ENCODE data around the gene EEIG1. TPM values are rescaled to one million over a fixed set of nuclear protein-coding genes. Genes with fewer than 3 reads are reported as not detected.

The EEIG1 gene
- total and polyA plus RNA-seq, 2 donors (not counting 1 experiment from before 2014, with no cell fraction given), result 57.2 to 245 TPM

- no peak for TF ChIP-seq EZH2 (IDR thresholded peaks at IDR 0.05; ENCODE audit: borderline replicate concordance, insufficient read depth, low read depth, low read length, poor library complexity, severe bottlenecking)
- Mint-ChIP-seq H3K4me1 (peaks cover 78% of the 10 kb centered on the region), H3K9me3 (ENCODE audit: insufficient read depth) (no peaks in the 10 kb centered on the region), H3K27ac (peak overlapping the region; percentile 96), H3K27me3 (no peaks in the 10 kb centered on the region), H3K4me3 (peak overlapping the region; percentile 81)
- ATAC-seq (ENCODE audit: low read depth) (peak; percentile 4), DNase-seq (no peak)
- Histone ChIP-seq H3K79me2 (ENCODE audit: control insufficient read depth, insufficient read depth, low read length) (no peaks in the 10 kb centered on the region), H3K4me2 (replicated peaks; ENCODE audit: low read depth, low read length, poor library complexity, severe bottlenecking) (peak overlapping the region; percentile 50), H3K27ac (ENCODE audit: low read length in 2 of 2) (peak overlapping the region; percentile 88 to 100), H3K36me3 (replicated peaks in 1 of 2; ENCODE audit: control extremely low read depth in 1 of 2, control insufficient read depth in 1 of 2, extremely low read depth in 1 of 2, insufficient read depth in 2 of 2, low read length in 1 of 2) (no peaks in the 10 kb centered on the region), H4K20me1 (ENCODE audit: control insufficient read depth, insufficient read depth, low read length, poor library complexity, severe bottlenecking) (no peaks in the 10 kb centered on the region), H3K4me1 (ENCODE audit: control insufficient read depth in 2 of 2, insufficient read depth in 2 of 2, low read length in 2 of 2) (peaks cover 73 to 94% of the 10 kb centered on the region in 2 donors), H3K9ac (ENCODE audit: low read length) (peak overlapping the region; percentile 1), H3K9me3 (ENCODE audit: control extremely low read depth in 1 of 3, control insufficient read depth in 2 of 3, insufficient read depth in 1 of 3, low read length in 2 of 3) (no peaks in the 10 kb centered on the region), H2AFZ (ENCODE audit: insufficient read depth, low read depth, low read length, poor library complexity, severe bottlenecking) (peak overlapping the region; percentile 2), H3K4me3 (ENCODE audit: control extremely low read depth in 1 of 5, extremely low read depth in 1 of 5, insufficient read depth in 1 of 5, low read depth in 2 of 5, low read length in 4 of 5) (peak overlapping the region in 1 of 5 experiments; percentile 22), H3K27me3 (replicated peaks in 1 of 4; ENCODE audit: control extremely low read depth in 1 of 4, control insufficient read depth in 3 of 4, insufficient read depth in 4 of 4, low read length in 3 of 4) (no peaks in the 10 kb centered on the region)
- POLR2A ChIA-PET, result interaction anchor here (0.6 to 12.8 kb wide), 14 partner anchors 7 to 1862 kb away, joined by 3 to 212 read pairs (median 6); partner anchors contain the start of gene EEIG1
- CTCF ChIA-PET, result interaction anchor here (0.7 to 13.5 kb wide), 8 partner anchors 8 to 88 kb away, joined by 3 to 282 read pairs (median 28); partner anchors contain the start of gene EEIG1
- 55% methylated on average over 10 of the region's 11 CpGs for WGBS (ENCODE audit: insufficient coverage)
- intact Hi-C loops (cut with micrococcal nuclease), result loop anchor here (1.0 to 5.0 kb wide), 4 partner anchors 8 to 43 kb away; partner anchors contain the start of genes NAIF1 and SLC25A25
Measured at GRCh38 chr9:128026773-128027541, 46.2 kb upstream of the EEIG1 start.

- no peaks in the 10 kb centered on the region for H3K36me3 ChIP-seq (replicated peaks in 1 of 2; ENCODE audit: control extremely low read depth in 1 of 2, control insufficient read depth in 1 of 2, extremely low read depth in 1 of 2, insufficient read depth in 2 of 2, low read length in 1 of 2)
- ChIA-PET POLR2A (interaction anchor here (0.6 to 12.8 kb wide), 12 partner anchors 8 to 442 kb away, joined by 3 to 212 read pairs (median 6); partner anchors contain the start of gene EEIG1), CTCF (interaction anchor here (1.1 to 13.5 kb wide), 8 partner anchors 9 to 83 kb away, joined by 3 to 282 read pairs (median 28); partner anchors contain the start of gene EEIG1)
- H4K20me1 ChIP-seq (ENCODE audit: control insufficient read depth, insufficient read depth, low read length, poor library complexity, severe bottlenecking), result no peaks in the 10 kb centered on the region
- H2AFZ ChIP-seq (ENCODE audit: insufficient read depth, low read depth, low read length, poor library complexity, severe bottlenecking), result no peak overlapping the region
- Mint-ChIP-seq H3K9me3 (ENCODE audit: insufficient read depth) (no peaks in the 10 kb centered on the region), H3K4me3 (peak overlapping the region; percentile 81), H3K4me1 (peaks cover 76% of the 10 kb centered on the region), H3K27me3 (no peaks in the 10 kb centered on the region), H3K27ac (peak overlapping the region; percentile 96)
- H3K9ac ChIP-seq (ENCODE audit: low read length), result peak overlapping the region; percentile 19
- H3K27me3 ChIP-seq (replicated peaks in 1 of 4; ENCODE audit: control extremely low read depth in 1 of 4, control insufficient read depth in 3 of 4, insufficient read depth in 4 of 4, low read length in 3 of 4), result no peaks in the 10 kb centered on the region
- intact Hi-C loops (cut with micrococcal nuclease), result loop anchor here (1.0 to 5.0 kb wide), 4 partner anchors 9 to 42 kb away; partner anchors contain the start of genes NAIF1 and SLC25A25
- H3K27ac ChIP-seq (ENCODE audit: low read length in 2 of 2), result peak overlapping the region; percentile 88 to 100
- DNase-seq (peak; percentile 95), ATAC-seq (ENCODE audit: low read depth) (peak; percentile 81)
- no peaks in the 10 kb centered on the region for H3K9me3 ChIP-seq (ENCODE audit: control extremely low read depth in 1 of 3, control insufficient read depth in 2 of 3, insufficient read depth in 1 of 3, low read length in 2 of 3)
- TF ChIP-seq CTCF (IDR thresholded peaks at IDR 0.05), result no peak
- TF ChIP-seq EZH2 (IDR thresholded peaks at IDR 0.05; ENCODE audit: borderline replicate concordance, insufficient read depth, low read depth, low read length, poor library complexity, severe bottlenecking), result no peak
- WGBS (ENCODE audit: insufficient coverage), result 9% methylated on average over 12 of the region's 12 CpGs
- peaks cover 68 to 90% of the 10 kb centered on the region in 2 donors for H3K4me1 ChIP-seq (ENCODE audit: control insufficient read depth in 2 of 2, insufficient read depth in 2 of 2, low read length in 2 of 2)
- H3K79me2 ChIP-seq (ENCODE audit: control insufficient read depth, insufficient read depth, low read length), result no peaks in the 10 kb centered on the region
- peak overlapping the region in 1 of 5 experiments; percentile 22 for H3K4me3 ChIP-seq (ENCODE audit: control extremely low read depth in 1 of 5, extremely low read depth in 1 of 5, insufficient read depth in 1 of 5, low read depth in 2 of 5, low read length in 4 of 5)
- peak overlapping the region; percentile 50 for H3K4me2 ChIP-seq (replicated peaks; ENCODE audit: low read depth, low read length, poor library complexity, severe bottlenecking)
Measured at GRCh38 chr9:128026255-128026772, 45.5 kb upstream of the EEIG1 start.

Data from B cell (primary cell).